Femur (tissue), 1 donor: ENCODE results near the gene HIPK2.

Experiments
- DNase-seq: peaks from one replicate; pipeline ENCODE4 v3.0.0-alpha.2; 2017

Gene HIPK2

DNA sequence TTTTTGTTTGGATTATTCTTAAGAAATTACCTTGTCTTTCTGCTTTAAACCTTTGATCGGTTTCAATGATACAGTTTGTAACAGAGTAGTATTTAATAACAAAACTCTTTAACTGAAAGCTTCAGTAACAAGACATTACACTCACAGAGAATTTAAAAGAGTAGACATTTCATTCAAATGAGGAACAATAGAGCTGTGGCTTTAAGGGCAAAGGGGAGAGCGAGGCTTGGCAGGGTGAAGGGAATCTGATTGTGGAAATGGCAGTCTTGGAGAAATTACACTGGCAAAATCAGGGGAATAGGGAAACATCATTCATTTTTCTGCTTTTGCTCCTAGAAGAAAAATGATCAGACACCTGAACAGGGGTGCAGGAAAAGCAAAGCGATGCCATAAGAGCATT lies 5.1 kb upstream of the HIPK2 start:
- DNase-seq: no peak

DNA sequence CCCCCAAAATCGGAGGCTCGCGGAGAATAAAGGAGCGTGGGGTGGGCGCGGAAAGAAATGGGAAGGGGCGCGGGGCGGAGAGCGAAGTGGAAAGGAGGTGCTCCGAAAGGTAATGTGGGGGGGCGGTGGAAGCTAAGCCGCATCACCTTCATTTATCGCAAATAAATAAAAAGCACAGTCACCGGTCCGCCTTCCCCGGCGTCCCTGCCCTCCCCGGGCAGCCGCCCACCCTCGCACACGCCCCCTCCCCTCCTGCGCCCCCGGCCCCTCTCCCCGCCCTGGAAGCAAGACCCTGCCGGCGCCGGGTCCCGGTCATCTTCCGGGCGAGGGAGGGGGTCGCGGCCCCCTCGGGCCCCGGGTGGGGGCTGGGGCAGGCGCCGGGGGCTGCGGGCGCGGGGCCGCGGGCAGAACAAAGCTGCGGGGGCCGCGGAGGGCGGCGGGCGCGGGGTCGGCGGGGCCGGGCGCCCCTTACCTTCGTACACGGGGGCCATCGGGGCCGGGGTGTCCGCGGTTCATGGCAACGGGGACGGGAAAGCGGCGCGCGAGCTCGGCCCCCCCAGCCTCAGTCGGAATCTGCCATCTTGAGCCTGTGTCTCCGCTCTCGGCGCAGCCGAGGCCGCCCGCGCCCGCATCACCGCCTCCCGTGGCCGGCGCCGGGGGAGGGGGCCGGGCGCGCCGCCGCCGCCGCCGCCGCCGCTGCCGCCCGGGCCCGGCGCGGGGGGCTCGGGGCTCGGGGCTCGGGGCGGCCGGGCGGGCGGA lies 486 bp downstream of the HIPK2 start:
- DNase-seq: peak; percentile 49

DNA sequence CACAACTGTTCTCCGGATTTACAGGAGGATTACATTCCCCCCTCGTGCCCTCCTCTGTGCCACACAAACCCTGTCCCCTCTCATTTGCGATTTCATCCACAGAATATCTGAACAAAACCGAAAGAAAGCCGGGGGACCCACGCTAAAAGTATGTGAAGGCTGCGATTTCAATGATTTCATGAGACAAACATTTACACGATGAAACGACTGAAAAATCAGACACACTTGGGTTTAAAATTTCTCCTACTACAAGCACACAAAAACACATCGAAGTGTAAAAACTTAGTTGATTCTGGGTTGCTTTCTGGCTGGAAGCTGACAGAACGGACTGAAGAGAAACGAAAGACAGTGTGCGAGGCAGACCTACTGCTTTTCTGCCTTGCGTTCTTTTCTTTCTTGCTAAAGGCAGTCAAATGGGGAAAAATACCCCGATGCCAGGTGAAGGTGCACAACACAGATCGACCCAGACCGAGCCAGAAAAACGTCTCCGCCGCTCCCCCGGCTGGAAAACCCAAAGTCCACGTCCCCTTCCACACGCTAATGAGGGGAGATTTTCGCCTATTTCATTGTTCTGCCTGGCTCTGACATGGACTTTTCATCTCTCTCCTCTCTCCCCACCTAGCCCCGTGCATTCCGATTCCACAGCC lies 1.2 kb downstream of the HIPK2 start:
- DNase-seq: peak; percentile 36

DNA sequence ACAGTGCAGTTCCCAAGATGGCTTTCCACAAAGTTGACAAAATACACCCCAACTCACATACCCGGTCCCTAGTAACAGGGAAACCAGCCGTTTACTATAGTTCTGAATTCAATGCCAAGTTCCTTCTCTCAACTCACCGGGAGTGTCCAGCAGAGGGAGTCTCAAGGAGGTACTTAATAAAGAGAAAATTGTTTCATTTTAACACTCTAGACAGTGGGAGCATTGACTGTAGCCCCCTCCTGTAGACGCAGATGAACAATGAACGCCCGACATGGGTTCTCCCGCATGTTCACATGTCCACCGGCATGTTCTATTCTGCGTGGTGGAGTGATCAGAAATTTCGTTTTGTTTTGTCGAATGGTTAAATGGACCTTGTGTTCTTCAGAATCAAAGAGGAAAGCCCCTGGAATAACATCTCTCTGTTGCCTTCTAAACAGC lies 1.9 kb downstream of the HIPK2 start:
- DNase-seq: peak; percentile 77

DNA sequence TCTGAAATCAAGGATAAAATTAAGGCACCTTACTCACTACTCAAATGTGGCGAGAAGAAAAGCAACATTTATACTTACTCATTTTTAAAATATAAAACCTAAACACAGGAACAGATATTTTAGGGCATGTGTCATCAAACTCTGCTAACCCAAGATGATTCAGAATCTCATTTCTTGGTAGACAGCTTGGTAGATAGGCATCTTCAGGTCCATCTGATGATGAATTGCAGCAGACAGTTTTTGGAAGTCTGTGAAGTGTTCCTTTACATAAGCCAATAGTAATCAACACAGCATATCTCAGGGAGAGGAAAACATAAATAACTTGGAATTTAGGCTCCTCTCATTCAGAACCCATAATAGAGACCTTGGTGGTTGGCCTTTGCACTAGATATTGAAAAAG lies 3.4 kb downstream of the HIPK2 start:
- no peak for DNase-seq

DNA sequence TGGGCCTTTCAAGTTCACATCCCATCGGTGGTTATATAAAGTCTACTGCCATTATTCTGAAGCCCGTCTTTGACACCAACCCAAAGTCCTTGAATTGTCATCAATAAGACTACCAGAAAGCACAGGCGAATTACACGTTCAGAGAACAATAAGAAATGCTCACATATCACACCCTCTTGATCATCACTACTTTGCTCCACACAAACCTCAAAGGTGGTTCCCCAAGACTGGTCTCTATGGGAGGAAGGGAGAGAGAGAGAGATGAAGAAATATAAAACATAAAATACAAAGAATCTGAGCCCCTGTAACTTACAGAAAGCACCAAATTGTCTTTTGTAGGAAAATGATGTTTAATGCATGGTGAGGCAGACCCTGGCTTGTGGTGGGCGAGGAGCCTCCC lies 4.4 kb downstream of the HIPK2 start:
- no peak for DNase-seq

DNA sequence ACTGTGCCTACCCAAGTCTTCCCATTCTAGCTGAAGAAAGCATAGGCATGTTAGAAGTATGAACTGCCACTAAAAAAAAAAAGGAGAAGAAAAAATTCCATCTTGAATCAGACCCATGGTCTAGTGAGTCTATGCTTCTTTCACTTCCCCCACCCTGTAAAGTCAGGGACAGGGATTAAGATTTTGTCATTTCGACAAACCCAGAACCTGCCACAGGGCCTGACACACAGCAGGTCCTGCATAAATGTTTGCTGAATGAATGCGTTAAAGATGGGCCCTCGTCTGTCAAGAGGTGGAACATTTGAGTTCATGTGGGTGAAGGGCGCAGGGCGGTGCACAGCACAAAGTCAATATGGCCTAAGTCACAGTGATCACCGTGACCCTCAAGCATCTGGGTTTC lies 4.9 kb downstream of the HIPK2 start:
- DNase-seq: no peak

DNA sequence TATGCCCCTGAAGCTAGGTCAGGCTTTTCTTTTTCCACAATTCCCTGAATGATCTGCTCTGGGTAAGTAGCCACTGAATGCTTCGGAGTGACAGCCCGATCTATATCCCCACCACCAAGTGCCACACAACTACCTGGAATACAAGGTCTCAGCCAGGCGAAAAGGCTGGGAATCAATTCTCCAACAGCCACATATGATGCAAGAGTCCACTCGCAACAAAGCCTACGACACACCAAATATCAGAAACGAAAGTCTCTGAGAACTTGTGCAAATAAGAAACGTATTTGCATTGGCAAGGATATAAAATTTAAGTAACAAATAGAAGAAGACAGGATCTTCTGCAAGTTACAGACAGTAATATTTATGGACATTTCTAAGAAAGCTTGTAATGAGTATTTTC lies 5.7 kb downstream of the HIPK2 start:
- DNase-seq: no peak

DNA sequence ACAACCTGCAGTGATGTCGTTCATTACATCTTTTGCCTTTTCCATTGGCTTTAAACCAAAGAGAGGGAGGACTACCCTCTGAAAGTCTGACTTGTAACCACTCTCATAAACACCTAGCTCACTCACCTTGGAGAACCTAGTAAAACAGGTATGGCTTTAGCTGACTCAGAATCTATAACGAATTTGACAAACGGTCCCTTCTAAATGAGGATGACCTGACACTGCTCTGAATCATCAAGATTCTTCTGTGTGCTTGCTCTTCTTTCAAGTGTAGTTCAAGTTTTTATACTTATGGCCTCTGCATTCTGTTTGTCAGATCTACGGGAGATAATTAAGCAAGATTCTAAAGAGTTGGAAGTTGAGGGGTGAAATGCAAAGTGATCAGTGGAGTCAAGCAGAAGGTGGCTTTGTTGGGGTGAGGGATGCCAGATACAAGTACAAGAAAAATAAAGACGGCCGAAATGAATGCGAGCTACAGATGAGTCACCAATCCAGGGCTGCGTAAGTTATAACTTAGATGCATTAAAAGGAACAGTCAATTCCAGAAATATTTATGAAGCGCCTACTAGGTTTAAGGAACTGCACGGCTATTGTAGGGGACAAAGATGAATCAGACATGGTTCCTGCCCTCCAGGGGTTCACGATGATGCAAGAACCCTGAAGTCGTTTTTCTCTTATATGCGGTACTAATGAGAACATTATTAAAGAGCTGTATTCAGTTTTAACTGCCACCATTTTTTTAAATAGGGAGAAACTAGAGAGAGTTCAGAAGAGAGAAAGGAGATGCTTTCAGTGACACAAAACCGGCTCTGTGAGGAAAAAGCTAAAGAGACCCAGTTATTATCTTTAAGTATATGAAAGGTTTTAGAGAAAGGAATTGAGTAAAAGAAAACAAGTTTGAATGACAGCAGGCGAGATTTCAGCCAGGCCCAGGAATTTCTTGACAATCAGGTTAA lies 6.5 kb downstream of the HIPK2 start:
- DNase-seq: no peak

DNA sequence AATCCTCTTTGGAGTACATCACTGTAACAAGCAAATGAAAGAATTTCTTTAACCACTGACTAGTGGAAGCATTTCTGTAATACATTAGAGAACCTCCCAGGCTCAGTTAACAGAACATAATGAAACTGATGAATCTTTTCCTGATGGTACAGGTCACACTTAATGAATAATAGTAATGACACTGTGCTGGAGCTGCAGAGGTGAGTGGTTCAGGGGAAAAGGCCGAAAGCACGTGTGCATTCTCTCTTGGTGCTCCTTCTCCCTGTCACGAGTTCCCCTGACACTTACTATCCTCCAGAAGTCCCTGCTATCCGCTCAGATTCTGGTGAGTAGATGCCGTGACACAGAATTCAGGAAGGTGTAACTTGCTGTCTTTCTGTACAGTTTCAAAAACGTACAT lies 8.0 kb downstream of the HIPK2 start:
- DNase-seq: no peak

DNA sequence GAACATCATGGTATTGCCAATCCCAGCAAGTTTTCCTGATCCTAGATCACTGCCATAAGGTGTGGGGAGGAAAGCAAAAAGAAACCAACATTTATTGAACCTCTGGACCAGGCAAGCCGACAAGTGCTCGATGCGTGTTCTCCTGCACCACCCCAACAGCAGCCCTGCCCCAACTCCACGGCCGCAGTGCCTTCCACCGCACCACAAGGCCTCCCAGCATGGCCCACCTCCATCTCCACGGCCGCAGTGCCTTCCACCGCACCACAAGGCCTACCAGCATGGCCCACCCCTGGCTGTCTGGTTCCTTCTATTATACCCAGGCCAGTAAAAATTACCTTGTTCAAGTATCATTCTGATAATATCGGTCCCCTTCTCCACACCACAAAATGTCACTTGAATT lies 8.7 kb downstream of the HIPK2 start:
- no peak for DNase-seq

DNA sequence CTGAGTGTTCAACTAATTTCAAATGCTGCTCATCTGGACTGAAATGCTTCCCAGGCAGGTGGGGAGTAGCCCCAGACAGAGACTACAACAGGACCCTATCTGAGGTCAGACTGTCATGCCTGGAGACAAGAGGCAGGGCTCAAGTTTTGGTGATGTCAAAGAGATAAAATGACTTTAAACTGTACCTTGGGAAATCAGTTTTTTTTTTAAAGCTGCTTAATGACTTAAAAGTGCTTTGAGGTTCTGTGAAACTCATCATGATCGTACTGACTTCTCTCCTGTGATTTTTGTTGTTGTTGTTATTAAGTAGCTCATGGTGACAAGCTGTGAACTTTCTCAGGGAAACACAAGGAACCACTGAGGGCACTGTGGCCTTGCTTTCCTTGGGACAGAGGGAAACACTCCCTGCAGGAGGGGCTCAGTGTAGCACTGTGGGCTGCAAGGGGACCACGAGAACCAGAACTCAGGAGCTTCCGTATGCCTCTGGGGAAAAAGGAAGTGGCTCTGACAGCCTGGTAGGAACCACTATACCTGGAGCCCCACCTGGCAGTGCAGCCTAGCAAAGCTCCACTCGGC lies 9.5 kb downstream of the HIPK2 start:
- no peak for DNase-seq

DNA sequence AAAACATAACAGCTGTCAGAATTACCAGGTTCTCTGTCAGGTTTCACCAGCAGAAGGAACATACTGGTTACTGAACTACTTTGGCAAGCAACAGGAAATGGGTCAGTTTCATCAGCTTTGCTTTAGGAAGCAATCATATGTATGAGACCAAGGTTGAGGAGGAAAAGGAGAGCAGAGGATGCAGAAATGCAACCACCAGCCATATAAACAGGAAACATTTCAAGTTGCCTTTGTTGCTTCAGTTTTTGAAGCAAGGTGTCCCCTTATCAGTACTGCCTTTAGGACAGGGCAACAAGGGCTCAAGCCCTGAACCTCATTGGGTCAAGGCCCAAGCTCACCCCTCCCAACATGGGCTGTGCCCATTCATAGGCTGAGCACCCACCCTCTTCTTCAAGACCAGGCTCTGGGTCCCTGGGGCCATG lies 10.2 kb downstream of the HIPK2 start:
- DNase-seq: no peak

DNA sequence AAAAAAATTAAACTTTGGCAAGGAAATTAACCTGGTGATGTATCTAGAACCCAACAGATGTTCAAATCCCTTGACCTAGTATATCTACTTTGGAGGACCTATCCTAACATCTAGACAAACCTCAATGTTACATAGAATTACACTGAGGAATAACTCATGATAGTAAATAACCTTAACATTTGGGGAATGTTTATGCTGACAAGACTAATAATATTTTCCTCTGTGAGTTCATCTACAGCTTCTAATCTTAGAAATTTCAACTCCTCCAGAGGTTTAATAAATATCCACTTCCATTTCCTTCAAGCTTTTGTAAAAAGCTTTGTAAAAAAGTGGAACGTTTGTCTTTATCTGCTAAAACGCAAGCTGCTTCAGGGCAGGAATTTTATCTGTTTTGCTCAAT lies 12.7 kb downstream of the HIPK2 start:
- DNase-seq: no peak

DNA sequence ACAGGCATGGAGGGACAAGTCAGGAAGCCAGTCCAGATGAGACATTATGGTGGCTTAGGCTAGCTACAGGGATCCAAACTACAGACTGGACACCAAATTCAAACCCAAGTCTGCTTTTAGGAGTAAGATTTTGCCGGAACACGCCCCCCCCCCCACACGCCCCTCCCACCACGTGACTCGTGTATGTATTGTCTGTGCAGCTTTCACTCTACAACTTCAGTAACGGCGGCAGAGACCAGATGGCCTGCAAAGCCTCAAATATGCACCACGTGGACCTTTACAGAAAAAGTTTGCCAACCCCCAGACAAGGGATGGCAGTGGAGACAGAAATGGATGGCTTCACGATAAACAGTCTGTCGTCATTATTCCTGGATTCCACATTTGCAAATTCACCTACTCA lies 14.5 kb downstream of the HIPK2 start:
- no peak for DNase-seq

DNA sequence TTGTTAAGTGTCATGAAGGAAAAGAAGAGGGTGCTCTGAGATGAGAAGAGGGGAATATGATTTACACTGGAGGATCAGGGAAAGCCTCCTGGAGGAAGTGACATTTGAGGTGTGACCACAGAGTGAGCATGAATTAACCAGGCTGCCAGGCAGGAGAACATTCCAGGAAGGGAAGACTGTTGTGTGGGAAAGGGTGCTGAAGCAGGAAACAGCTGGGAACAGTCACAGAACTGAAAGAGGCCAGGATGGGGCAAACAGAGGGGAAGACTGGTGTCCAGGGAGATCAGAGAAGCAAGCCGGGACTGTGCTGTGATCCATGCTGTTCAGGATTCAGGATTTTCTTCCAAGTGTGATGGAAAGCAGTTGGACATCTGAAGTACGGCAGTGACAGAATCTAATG lies 14.9 kb downstream of the HIPK2 start:
- DNase-seq: no peak

DNA sequence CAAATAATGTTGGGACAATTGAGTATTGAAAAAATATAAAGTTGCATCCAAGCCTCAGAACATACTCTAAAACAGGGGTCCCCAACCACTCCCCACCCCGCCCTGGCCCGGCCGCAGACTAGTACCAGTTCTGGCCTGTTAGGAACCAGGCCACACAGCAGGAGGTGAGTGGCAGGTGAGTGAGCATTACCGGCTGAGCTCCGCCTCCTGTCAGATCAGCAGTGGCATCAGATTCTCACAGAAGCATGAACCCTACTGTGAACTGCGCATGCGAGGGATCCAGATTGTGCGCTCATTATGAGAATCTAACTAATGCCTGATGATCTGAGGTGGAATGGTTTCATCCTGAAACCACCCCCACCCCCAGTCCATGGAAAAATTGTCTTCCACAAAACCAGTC lies 19.4 kb downstream of the HIPK2 start:
- DNase-seq: no peak

DNA sequence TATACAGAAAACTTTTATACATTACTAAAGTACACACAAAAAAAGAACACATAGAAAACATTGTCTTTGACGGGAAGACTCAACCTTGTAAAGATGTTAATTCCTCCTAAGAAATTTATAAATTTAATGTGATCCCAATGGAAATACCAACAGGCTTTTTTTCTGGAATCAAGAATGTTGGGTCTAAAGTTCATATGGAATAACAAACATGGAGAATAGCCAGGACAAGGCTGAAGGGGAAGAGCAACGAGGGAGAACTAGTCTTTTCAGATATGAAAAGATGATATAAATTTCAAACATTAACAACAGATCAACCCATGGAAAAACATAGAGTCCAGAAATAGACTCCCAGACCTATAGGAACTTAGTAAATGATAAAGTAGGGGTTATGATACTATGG lies 19.8 kb downstream of the HIPK2 start:
- DNase-seq: no peak

DNA sequence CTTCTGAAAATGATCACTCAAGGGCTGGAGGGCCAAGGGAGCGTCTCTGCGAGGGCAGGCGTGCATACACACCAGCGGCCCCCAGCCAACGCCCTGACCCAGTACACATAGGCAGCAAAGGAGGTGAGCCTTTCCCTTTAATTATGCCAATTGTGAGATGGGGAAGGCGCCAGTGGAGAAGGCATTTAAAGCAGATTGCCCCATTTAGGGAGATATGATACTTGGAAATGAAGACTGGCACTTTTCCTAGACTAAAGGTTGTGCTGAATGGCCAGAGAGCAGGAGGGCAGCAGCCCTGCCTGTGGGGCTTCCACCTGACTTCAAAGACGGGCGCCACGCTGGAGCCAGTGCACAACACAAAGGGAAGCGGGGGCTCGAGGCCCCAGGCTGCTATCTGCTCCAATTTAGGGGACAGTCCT lies 24.1 kb downstream of the HIPK2 start:
- no peak for DNase-seq

DNA sequence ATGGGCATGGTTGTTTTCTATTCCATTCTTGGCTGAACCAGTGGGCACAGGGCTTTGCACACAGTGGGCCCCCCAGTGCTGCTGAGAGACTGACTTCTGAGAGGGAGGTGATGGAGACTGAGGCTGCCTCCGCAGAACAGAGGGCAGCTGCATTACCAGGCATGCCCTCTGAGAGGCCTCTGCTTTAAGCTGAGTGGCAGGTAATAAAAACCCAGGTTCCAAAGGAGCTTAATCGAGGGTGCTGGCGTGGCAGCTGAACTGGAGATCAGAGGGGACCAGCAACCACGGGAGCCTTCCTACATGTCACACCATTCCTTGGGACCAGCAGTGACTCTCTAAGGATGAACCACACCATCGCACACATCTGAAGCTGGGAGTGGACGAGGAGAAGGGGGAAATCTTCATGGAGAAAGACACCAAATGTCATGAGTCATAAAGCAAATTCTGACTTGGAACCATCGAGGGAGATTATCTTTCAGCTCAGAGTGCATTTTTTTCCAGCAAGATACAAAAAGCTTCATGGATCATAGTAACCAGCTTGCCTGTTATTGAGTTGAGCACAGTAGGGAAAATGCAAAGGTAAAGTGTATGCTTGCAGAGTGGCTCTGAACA lies 24.6 kb downstream of the HIPK2 start:
- no peak for DNase-seq

DNA sequence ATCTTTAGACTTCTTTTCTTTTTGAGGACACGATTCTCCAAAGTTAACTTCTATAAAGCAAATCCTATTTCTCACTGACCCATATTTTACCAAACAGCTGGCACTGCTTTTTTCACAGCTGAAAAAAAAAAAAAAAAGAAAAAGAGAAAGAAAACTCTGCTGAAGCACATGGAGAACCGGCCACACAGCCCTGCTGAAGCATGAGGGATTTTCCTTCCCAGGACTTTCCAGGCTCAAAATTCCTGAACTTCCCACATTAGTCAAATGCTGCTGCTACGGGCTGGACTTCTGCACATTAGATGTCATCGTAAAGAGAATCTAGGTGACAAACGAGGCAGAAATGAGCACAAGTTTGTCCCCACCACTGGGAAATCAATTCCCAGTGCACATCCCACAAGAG lies 25.2 kb downstream of the HIPK2 start:
- DNase-seq: no peak

DNA sequence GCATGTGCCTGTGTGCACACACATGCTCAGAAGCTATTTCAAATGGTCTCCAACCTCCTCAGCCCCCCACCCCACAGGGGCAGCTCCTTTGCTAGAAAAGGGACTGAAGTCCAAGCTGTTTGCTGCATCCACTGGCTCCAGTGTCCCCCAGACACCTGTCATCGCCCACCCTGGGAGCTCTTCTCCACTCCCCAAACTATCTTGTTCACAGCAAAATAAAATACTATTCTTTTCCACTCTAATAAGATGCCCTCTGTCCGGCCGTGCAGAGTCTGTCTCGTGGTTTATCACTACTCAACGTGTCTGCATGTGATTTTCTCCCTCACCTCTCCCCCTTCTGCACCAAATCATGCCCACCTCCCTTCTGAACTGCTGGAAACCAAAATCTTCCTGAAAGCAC lies 25.6 kb downstream of the HIPK2 start:
- DNase-seq: no peak
